Subcutaneous adipose tissue (tissue), 4 donors: ENCODE results near the gene PTGER4. TPM values are rescaled to one million over a fixed set of nuclear protein-coding genes. Genes with fewer than 3 reads are reported as not detected.

Experiments
- total RNA-seq, 4 donors: library from RNA; depleted of rRNA; stranded (reverse); fragments of >200 nt; gene quantifications; one replicate each; pipeline ENCODE4 v1.1.0, GENCODE V29; 2016
- TF ChIP-seq, protein P1 (sequence below): fragments of 450-650 bp; IDR thresholded peaks from one replicate; pipeline ENCODE4 v1.5.1; 2016; ENCODE audit warnings: low read depth, mild to moderate bottlenecking, control low read depth, antibody characterized with exemption, moderate library complexity

The PTGER4 gene
- total RNA-seq, 4 donors from 2014 or later: 14.0 to 32.6 (median 20.5) TPM

DNA sequence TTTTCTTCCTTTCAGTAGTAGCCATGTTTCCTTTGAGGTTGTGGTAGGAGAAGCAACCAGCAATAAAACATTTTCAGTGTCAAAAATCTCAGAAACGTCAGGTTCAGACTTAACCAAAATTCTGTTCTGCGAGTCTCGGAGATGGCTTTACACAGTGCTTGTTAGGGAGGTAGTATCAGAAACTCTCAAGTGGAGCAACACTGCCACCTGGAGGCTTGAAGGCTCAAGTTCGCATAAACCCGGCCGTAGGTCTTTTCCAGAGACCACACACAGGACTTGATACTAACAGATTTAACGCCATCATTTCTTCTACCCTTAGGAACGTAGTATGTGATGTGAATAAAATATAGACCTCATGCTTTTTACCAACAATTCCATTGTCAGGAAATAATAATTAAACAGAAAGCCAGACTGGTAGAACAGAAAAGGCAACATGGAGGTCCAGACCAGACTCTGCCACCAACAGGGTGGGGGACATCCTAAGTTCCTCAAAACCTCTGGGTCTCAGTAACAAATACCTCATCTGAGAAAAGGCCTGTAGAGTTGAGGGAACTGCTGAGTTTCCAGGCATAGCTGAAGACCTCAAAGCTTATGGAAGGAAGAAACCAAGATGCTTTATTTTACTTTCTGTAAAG lies 8.5 kb downstream of the PTGER4 start:
- TF ChIP-seq, protein P1, sequence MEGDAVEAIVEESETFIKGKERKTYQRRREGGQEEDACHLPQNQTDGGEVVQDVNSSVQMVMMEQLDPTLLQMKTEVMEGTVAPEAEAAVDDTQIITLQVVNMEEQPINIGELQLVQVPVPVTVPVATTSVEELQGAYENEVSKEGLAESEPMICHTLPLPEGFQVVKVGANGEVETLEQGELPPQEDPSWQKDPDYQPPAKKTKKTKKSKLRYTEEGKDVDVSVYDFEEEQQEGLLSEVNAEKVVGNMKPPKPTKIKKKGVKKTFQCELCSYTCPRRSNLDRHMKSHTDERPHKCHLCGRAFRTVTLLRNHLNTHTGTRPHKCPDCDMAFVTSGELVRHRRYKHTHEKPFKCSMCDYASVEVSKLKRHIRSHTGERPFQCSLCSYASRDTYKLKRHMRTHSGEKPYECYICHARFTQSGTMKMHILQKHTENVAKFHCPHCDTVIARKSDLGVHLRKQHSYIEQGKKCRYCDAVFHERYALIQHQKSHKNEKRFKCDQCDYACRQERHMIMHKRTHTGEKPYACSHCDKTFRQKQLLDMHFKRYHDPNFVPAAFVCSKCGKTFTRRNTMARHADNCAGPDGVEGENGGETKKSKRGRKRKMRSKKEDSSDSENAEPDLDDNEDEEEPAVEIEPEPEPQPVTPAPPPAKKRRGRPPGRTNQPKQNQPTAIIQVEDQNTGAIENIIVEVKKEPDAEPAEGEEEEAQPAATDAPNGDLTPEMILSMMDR: no peak

DNA sequence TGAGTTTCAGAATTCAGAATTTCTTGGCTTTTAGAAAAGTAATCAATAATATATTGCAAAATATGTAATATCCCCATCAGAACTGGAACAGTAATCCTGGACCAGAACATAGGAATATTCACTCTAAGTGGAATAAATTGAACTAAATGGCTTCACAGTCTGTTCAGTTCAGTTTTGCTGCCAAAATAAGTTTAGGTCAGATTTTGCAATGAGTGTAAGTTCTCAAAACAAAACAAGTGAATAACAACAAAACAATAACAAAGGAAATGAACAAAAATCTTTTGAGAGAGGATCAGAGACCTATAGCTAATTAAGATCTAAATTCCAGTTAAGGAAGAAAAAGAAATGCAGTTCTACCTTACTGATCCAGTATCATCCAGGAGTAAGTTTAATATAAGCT lies 9.3 kb downstream of the PTGER4 start:
- TF ChIP-seq, protein P1: no peak

DNA sequence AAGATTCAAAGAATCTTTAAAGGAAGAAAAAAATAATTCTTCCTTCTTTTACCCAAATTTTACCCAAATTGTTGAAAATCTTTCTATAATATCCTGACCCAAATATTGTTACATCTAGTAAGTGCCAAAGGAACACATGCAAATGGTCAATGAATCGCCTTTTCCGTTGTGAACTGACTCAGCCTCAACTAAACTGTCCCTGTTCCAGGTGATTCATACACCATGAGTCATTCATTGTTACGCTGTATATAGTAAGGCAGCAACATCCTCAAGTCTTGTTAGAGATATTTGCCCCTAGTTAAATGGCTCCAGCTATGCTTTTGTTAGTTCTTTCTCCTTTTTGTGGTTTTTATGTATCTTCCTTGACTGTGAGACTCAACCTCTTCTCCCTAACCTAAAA lies 9.7 kb downstream of the PTGER4 start:
- TF ChIP-seq, protein P1: no peak

DNA sequence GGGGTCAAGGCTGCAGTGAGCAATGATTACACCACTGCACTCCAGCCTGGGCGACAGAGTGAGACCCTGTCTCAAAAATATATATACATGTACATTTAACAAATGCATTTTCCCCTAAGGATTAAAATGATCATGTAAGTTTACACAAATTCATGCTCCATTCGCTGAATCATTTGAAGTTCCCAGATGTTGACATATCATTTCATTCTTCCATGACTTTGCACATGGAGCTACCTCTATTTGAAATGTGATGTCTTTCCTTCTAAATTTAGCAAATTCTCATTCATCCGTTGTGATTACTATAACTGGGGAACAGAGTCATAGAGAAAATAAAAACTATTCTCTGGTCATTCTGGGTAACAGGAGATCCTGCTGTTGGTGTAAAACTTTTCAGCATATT lies 10.6 kb downstream of the PTGER4 start:
- TF ChIP-seq, protein P1: no peak

DNA sequence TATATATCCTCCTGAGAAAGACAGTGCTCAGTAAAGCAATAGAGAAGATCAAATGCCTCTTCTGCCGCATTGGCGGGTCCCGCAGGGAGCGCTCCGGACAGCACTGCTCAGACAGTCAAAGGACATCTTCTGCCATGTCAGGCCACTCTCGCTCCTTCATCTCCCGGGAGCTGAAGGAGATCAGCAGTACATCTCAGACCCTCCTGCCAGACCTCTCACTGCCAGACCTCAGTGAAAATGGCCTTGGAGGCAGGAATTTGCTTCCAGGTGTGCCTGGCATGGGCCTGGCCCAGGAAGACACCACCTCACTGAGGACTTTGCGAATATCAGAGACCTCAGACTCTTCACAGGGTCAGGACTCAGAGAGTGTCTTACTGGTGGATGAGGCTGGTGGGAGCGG lies 12.2 kb downstream of the PTGER4 start:
- TF ChIP-seq, protein P1: no peak

DNA sequence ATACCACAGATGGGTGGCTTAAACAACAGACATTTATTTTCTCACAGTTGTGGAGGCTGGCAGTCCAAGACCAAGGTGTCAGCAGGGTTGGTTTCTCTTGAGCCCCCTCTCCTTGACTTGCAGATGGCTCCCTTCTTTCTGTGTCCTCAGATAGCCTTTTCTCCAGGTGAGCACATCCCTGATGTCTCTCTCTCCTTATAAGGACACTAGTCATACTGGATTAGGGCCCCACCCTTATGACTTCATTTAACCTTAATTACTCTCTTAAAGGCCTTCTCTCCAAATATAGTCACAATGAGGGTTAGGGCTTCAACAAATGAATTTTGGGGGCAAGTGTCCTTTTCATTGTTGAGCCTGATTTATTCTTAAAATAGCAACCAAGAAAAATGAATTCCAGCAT lies 14.7 kb downstream of the PTGER4 start:
- TF ChIP-seq, protein P1: no peak

DNA sequence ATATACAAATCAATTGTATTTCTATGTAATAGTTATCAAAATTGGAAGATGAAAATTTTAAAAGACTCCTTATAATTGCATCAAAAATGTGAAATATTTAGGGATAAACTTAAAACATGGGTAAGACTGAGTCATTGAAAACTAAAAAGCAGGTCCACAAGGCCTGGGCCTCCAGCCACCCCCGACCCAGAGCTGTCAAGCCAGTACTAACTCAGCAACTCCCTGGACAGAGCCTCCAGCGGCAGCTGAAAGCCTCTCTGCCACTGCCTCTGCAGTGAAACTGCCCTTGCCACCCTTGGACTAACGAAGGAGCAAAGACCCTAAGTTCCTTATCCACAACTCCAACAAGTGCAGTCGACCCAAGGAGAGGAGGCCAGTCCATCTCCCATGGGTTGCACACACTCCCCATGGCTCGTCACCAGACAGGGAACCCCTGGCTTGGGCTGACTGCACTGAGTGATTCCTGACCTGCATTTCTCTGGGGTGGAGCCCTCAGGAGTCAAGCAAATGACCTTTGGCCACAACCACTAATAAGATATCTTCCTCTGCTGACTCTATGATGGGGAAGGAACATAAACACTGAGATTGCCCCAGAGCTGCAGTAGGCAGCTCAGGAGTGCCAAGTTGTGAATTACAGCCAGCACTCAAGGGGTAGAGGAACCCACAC lies 20.5 kb downstream of the PTGER4 start:
- TF ChIP-seq, protein P1: no peak
